ENCODE results near the gene RNF128.
"Not testable (repeated sequence)": the region's sequence is repeated elsewhere in the genome, so short reads cannot be mapped to it uniquely, and the experiment has no call there.

RNF128 gene

GRCh38 chrX:106751407-106751806 is 24.9 kb downstream of the RNF128 start:
- DNase-seq: no peak

- DNase-seq: no peak
Observed at GRCh38 chrX:106752101-106752678, 25.7 kb downstream of the RNF128 start.

GRCh38 chrX:106769288-106769687 is 42.8 kb downstream of the RNF128 start:
- not testable (repeated sequence) for DNase-seq

GRCh38 chrX:106774981-106775380 is 48.5 kb downstream of the RNF128 start:
- no peak for DNase-seq

GRCh38 chrX:106780264-106780663 is 53.8 kb downstream of the RNF128 start:
- no peak for DNase-seq

GRCh38 chrX:106780664-106781377 is 54.3 kb downstream of the RNF128 start:
- no peak for DNase-seq

GRCh38 chrX:106783716-106784115 is 57.2 kb downstream of the RNF128 start:
- DNase-seq: no peak

- DNase-seq: no peak
Observed at GRCh38 chrX:106791495-106791894, 65.0 kb downstream of the RNF128 start.

GRCh38 chrX:106802063-106802387 is 75.5 kb downstream of the RNF128 start:
- no peak for DNase-seq

- peak; percentile 37 for DNase-seq
Observed at GRCh38 chrX:106802388-106803275, 76.1 kb downstream of the RNF128 start, which contains the start of gene TBC1D8B. TBC1D8B (plus strand) TSS chrX:106802673; CDS start chrX:106802854, 181 bp downstream.

GRCh38 chrX:106811131-106811910 is 84.8 kb downstream of the RNF128 start:
- no peak for DNase-seq

GRCh38 chrX:106812930-106813329 is 86.4 kb downstream of the RNF128 start:
- not testable (repeated sequence) for DNase-seq

- not testable (repeated sequence) for DNase-seq
Observed at GRCh38 chrX:106814093-106814492, 87.6 kb downstream of the RNF128 start.
